HG03354 (cell line): ENCODE measurements around the gene CCSER1.
"Not testable (repeated sequence)": the region's sequence is repeated elsewhere in the genome, so short reads cannot be mapped to it uniquely, and the experiment has no call there.

ENCODE experiments used
- ATAC-seq: cut with Tn5 transposase; IDR thresholded peaks from one replicate; pipeline ENCODE4 v1.9.1; 2021; ENCODE audit warnings: mild to moderate bottlenecking; ENCODE audit not compliant: unreplicated experiment, poor library complexity, severe bottlenecking

CCSER1 gene

GRCh38 chr4:91283726-91284230, 1156.6 kb downstream of the CCSER1 start:
- no peak for ATAC-seq

- no peak for ATAC-seq
These were observed 1157.3 kb downstream of the CCSER1 start for GRCh38 chr4:91284480-91284879.

GRCh38 chr4:91285487-91285886, 1158.3 kb downstream of the CCSER1 start:
- no peak for ATAC-seq

GRCh38 chr4:91288702-91289311, 1161.6 kb downstream of the CCSER1 start:
- no peak for ATAC-seq

- ATAC-seq = no peak
These were observed 1171.0 kb downstream of the CCSER1 start for GRCh38 chr4:91298156-91298700.

- ATAC-seq = no peak
These were observed 1171.6 kb downstream of the CCSER1 start for GRCh38 chr4:91298824-91299223.

GRCh38 chr4:91302120-91302519, 1174.9 kb downstream of the CCSER1 start:
- ATAC-seq = no peak

- ATAC-seq = no peak
These were observed 1177.1 kb downstream of the CCSER1 start for GRCh38 chr4:91304292-91304691.

GRCh38 chr4:91317434-91317833, 1190.2 kb downstream of the CCSER1 start:
- no peak for ATAC-seq

GRCh38 chr4:91319556-91320268, 1192.5 kb downstream of the CCSER1 start:
- no peak for ATAC-seq

- ATAC-seq = no peak
These were observed 1195.8 kb downstream of the CCSER1 start for GRCh38 chr4:91322961-91323360.

- peak; percentile 42 for ATAC-seq
These were observed 1198.3 kb downstream of the CCSER1 start for GRCh38 chr4:91325495-91325894.

- ATAC-seq = not testable (repeated sequence)
These were observed 1199.0 kb downstream of the CCSER1 start for GRCh38 chr4:91326167-91326566.

- no peak for ATAC-seq
These were observed 1203.5 kb downstream of the CCSER1 start for GRCh38 chr4:91330555-91331137.

- ATAC-seq = no peak
These were observed 1213.6 kb downstream of the CCSER1 start for GRCh38 chr4:91340822-91341221.

- peak; percentile 62 for ATAC-seq
These were observed 1218.4 kb downstream of the CCSER1 start for GRCh38 chr4:91345632-91346031.

- not testable (repeated sequence) for ATAC-seq
These were observed 1229.3 kb downstream of the CCSER1 start for GRCh38 chr4:91356496-91356895.

- ATAC-seq = not testable (repeated sequence)
These were observed 1230.8 kb downstream of the CCSER1 start for GRCh38 chr4:91358016-91358415.

- not testable (repeated sequence) for ATAC-seq
These were observed 1231.4 kb downstream of the CCSER1 start for GRCh38 chr4:91358621-91359020.
